CD8-positive, alpha-beta memory T cell (primary cell): ENCODE data around the gene EPN2. TPM values are rescaled to one million over a fixed set of nuclear protein-coding genes. Genes with fewer than 3 reads are reported as not detected.
A peak's percentile ranks its signal among the peaks of the same experiment; 100 is the strongest.

Experiments used
- CTCF ChIA-PET: fragments of 350-600 bp; sonication (Branson Sonifier 250); formaldehyde crosslinking; loops from one replicate; lab custom pipeline; 2021; ENCODE audit warnings: antibody characterized with exemption; lab: Charles Lee
- POLR2A ChIA-PET: fragments of 350-600 bp; sonication (Branson Sonifier 250); formaldehyde crosslinking; loops from one replicate; lab custom pipeline; 2021; ENCODE audit warnings: antibody characterized with exemption; lab: Charles Lee
- DNase-seq, 5 donors: peaks; one replicate each; pipeline versions ENCODE4 v3.0.0 to v3.0.0-alpha.2; 2020 to 2022; ENCODE audit warnings: mixed read lengths in 1 of 5
- H3K27ac ChIP-seq: one replicate; pipeline ENCODE4 v1.7.0; 2013; ENCODE audit warnings: low read depth, mild to moderate bottlenecking, low read length, moderate library complexity
- H3K27me3 ChIP-seq: 2 replicates; pipeline ENCODE4 v1.7.0; 2013; ENCODE audit warnings: low read length, mild to moderate bottlenecking; ENCODE audit not compliant: insufficient read depth, poor library complexity, severe bottlenecking
- H3K36me3 ChIP-seq: 2 replicates; pipeline ENCODE4 v1.7.0; 2013; ENCODE audit warnings: mild to moderate bottlenecking, low read length, moderate library complexity; ENCODE audit not compliant: insufficient read depth
- H3K4me1 ChIP-seq: 2 replicates; pipeline ENCODE4 v1.7.0; 2013; ENCODE audit warnings: mild to moderate bottlenecking, low read length, moderate library complexity; ENCODE audit not compliant: insufficient read depth
- H3K4me3 ChIP-seq: 2 replicates; pipeline ENCODE4 v1.7.0; 2013; ENCODE audit warnings: mild to moderate bottlenecking, low read length
- H3K9me3 ChIP-seq: 2 replicates; pipeline ENCODE4 v1.7.0; 2013; ENCODE audit warnings: mild to moderate bottlenecking, low read length
- H3K27ac Mint-ChIP-seq, 8 donors: one replicate each; pipeline ENCODE4 v1.8.0; 2020 to 2021; ENCODE audit warnings: mixed read lengths in 8 of 8, mild to moderate bottlenecking in 6 of 8, inconsistent platforms in 3 of 8, moderate library complexity in 3 of 8
- H3K27me3 Mint-ChIP-seq, 2 donors: one replicate each; pipeline ENCODE4 v1.8.0; 2020 to 2021; ENCODE audit warnings: mixed read lengths in 2 of 2, mild to moderate bottlenecking in 1 of 2, moderate library complexity in 1 of 2
- H3K36me3 Mint-ChIP-seq, 3 donors: one replicate each; pipeline ENCODE4 v1.8.0; 2020 to 2021; ENCODE audit warnings: mixed read lengths in 3 of 3, inconsistent platforms in 1 of 3, mild to moderate bottlenecking in 1 of 3
- H3K4me1 Mint-ChIP-seq, 3 donors: one replicate each; pipeline ENCODE4 v1.8.0; 2020 to 2021; ENCODE audit warnings: mixed read lengths in 3 of 3, inconsistent platforms in 1 of 3, mild to moderate bottlenecking in 1 of 3
- H3K4me3 Mint-ChIP-seq, 7 donors: one replicate each; pipeline ENCODE4 v1.8.0; 2020 to 2021; ENCODE audit warnings: mixed read lengths in 7 of 7, mild to moderate bottlenecking in 6 of 7, moderate library complexity in 4 of 7, inconsistent platforms in 2 of 7
- H3K9me3 Mint-ChIP-seq, 5 donors: one replicate each; pipeline ENCODE4 v1.8.0; 2020 to 2022; ENCODE audit warnings: mixed read lengths in 5 of 5, mild to moderate bottlenecking in 3 of 5, moderate library complexity in 2 of 5, inconsistent platforms in 1 of 5
- polyA plus RNA-seq: library from polyadenylated mRNA; unstranded; fragments of 300-500 nt; fragmentation: Illumina TruSeq; gene quantifications from one replicate; pipeline ENCODE4 v1.2.3, GENCODE V29; 2021
- total RNA-seq, 2 experiments: library from RNA; stranded (reverse); gene quantifications; one replicate each; pipeline ENCODE4 v1.2.3, GENCODE V29; 2021

EPN2 gene
- total and polyA plus RNA-seq, 3 experiments from 2014 or later: 9.0 to 10.4 (median 9.7) TPM

GRCh38 chr17:19244357-19244756, 7.2 kb downstream of the EPN2 start:
- H3K36me3 ChIP-seq: no peaks in the 10 kb centered on the region
- H3K27me3 ChIP-seq: no peaks in the 10 kb centered on the region
- Mint-ChIP-seq H3K27ac (no peak overlapping the region), H3K4me3 (no peak overlapping the region), H3K4me1 (peaks cover 0 to 5% (median 3%) of the 10 kb centered on the region in 3 donors), H3K36me3 (no peaks in the 10 kb centered on the region), H3K9me3 (no peaks in the 10 kb centered on the region), H3K27me3 (peaks cover 0 to 8% of the 10 kb centered on the region in 2 donors)
- CTCF ChIA-PET: no interaction called here
- no peaks in the 10 kb centered on the region for H3K4me1 ChIP-seq
- POLR2A ChIA-PET: no interaction called here
- DNase-seq: no peak
- no peak overlapping the region for H3K4me3 ChIP-seq
- H3K9me3 ChIP-seq: no peaks in the 10 kb centered on the region
- H3K27ac ChIP-seq: no peak overlapping the region

- no peaks in the 10 kb centered on the region for H3K36me3 ChIP-seq
- H3K27me3 ChIP-seq: no peaks in the 10 kb centered on the region
- H3K4me3 ChIP-seq: no peak overlapping the region
- ChIA-PET CTCF (no interaction called here), POLR2A (no interaction called here)
- DNase-seq: no peak
- Mint-ChIP-seq H3K27me3 (peaks cover 0 to 8% of the 10 kb centered on the region in 2 donors), H3K36me3 (no peaks in the 10 kb centered on the region), H3K9me3 (no peaks in the 10 kb centered on the region), H3K27ac (no peak overlapping the region), H3K4me3 (no peak overlapping the region), H3K4me1 (peaks cover 0 to 5% (median 3%) of the 10 kb centered on the region in 3 donors)
- no peak overlapping the region for H3K27ac ChIP-seq
- H3K9me3 ChIP-seq: no peaks in the 10 kb centered on the region
- H3K4me1 ChIP-seq: no peaks in the 10 kb centered on the region
Measured at GRCh38 chr17:19244781-19245180, 7.6 kb downstream of the EPN2 start.

- Histone ChIP-seq H3K4me1 (no peaks in the 10 kb centered on the region), H3K27me3 (no peaks in the 10 kb centered on the region), H3K4me3 (no peak overlapping the region), H3K9me3 (no peaks in the 10 kb centered on the region), H3K36me3 (no peaks in the 10 kb centered on the region), H3K27ac (no peak overlapping the region)
- no peaks in the 10 kb centered on the region for H3K36me3 Mint-ChIP-seq
- no peak for DNase-seq
- no peak overlapping the region for H3K4me3 Mint-ChIP-seq
- peaks cover 0 to 3% (median 0%) of the 10 kb centered on the region in 3 donors for H3K4me1 Mint-ChIP-seq
- H3K27me3 Mint-ChIP-seq: peaks cover 0 to 8% of the 10 kb centered on the region in 2 donors
- ChIA-PET POLR2A (no interaction called here), CTCF (interaction anchor here (1.3 to 1.5 kb wide), 2 partner anchors 52 to 517 kb away, joined by 3 to 4 read pairs; no protein-coding TSS in a partner anchor)
- H3K27ac Mint-ChIP-seq: no peak overlapping the region
- H3K9me3 Mint-ChIP-seq: no peaks in the 10 kb centered on the region
Measured at GRCh38 chr17:19247473-19247872, 10.3 kb downstream of the EPN2 start.

- peaks cover 0 to 3% (median 0%) of the 10 kb centered on the region in 5 donors for H3K9me3 Mint-ChIP-seq
- no peak for DNase-seq
- CTCF ChIA-PET: interaction anchor here (1.5 kb wide), 1 partner anchor 516 kb away, joined by 4 read pairs; no protein-coding TSS in a partner anchor
Measured at GRCh38 chr17:19248151-19248927, 11.2 kb downstream of the EPN2 start.

GRCh38 chr17:19248928-19249574, 11.9 kb downstream of the EPN2 start:
- Mint-ChIP-seq H3K36me3 (peaks cover 0 to 9% (median 5%) of the 10 kb centered on the region in 3 donors), H3K9me3 (peaks cover 0 to 4% (median 0%) of the 10 kb centered on the region in 5 donors), H3K4me3 (peak overlapping the region in 1 of 7 donors; percentile 6), H3K4me1 (peaks cover 0 to 3% (median 0%) of the 10 kb centered on the region in 3 donors), H3K27me3 (peaks cover 0 to 11% of the 10 kb centered on the region in 2 donors), H3K27ac (peak overlapping the region in 2 of 8 donors; percentile 38 to 50)
- Histone ChIP-seq H3K4me1 (no peaks in the 10 kb centered on the region), H3K4me3 (no peak overlapping the region), H3K27me3 (no peaks in the 10 kb centered on the region), H3K9me3 (no peaks in the 10 kb centered on the region), H3K27ac (no peak overlapping the region), H3K36me3 (no peaks in the 10 kb centered on the region)
- CTCF ChIA-PET: interaction anchor here (1.1 kb wide), 1 partner anchor 58 kb away, joined by 3 read pairs; no protein-coding TSS in a partner anchor
- POLR2A ChIA-PET: no interaction called here
- DNase-seq: no peak

More at GRCh38 chr17:19248151-19248927, 11.2 kb downstream of the EPN2 start:
- Histone ChIP-seq H3K36me3 (no peaks in the 10 kb centered on the region), H3K4me1 (no peaks in the 10 kb centered on the region), H3K27me3 (no peaks in the 10 kb centered on the region), H3K27ac (no peak overlapping the region), H3K9me3 (no peaks in the 10 kb centered on the region), H3K4me3 (no peak overlapping the region)
- POLR2A ChIA-PET: no interaction called here
- Mint-ChIP-seq H3K4me1 (peaks cover 0 to 3% (median 0%) of the 10 kb centered on the region in 3 donors), H3K27ac (peak overlapping the region in 1 of 8 donors; percentile 38), H3K27me3 (peaks cover 0 to 11% of the 10 kb centered on the region in 2 donors), H3K36me3 (peaks cover 0 to 4% (median 2%) of the 10 kb centered on the region in 3 donors), H3K4me3 (peak overlapping the region in 1 of 7 donors; percentile 6)

GRCh38 chr17:19249681-19250080, 12.5 kb downstream of the EPN2 start:
- Mint-ChIP-seq H3K4me1 (peaks cover 0 to 3% (median 0%) of the 10 kb centered on the region in 3 donors), H3K9me3 (peaks cover 0 to 4% (median 0%) of the 10 kb centered on the region in 5 donors), H3K27me3 (peaks cover 0 to 11% of the 10 kb centered on the region in 2 donors), H3K4me3 (no peak overlapping the region), H3K36me3 (peaks cover 0 to 9% (median 5%) of the 10 kb centered on the region in 3 donors), H3K27ac (no peak overlapping the region)
- DNase-seq: no peak
- no peaks in the 10 kb centered on the region for H3K36me3 ChIP-seq
- H3K9me3 ChIP-seq: no peaks in the 10 kb centered on the region
- no peaks in the 10 kb centered on the region for H3K4me1 ChIP-seq
- H3K27me3 ChIP-seq: no peaks in the 10 kb centered on the region
- ChIA-PET CTCF (interaction anchor here (1.0 to 1.1 kb wide), 2 partner anchors 57 to 113 kb away, joined by 3 read pairs; partner anchors contain the start of gene B9D1), POLR2A (no interaction called here)
- H3K4me3 ChIP-seq: no peak overlapping the region
- no peak overlapping the region for H3K27ac ChIP-seq

- Histone ChIP-seq H3K9me3 (no peaks in the 10 kb centered on the region), H3K4me3 (no peak overlapping the region), H3K4me1 (no peaks in the 10 kb centered on the region), H3K36me3 (no peaks in the 10 kb centered on the region), H3K27ac (no peak overlapping the region), H3K27me3 (no peaks in the 10 kb centered on the region)
- Mint-ChIP-seq H3K4me3 (no peak overlapping the region), H3K36me3 (peaks cover 0 to 9% (median 5%) of the 10 kb centered on the region in 3 donors), H3K4me1 (peaks cover 0 to 3% (median 0%) of the 10 kb centered on the region in 3 donors), H3K27ac (peak overlapping the region in 2 of 8 donors; percentile 14 to 35), H3K27me3 (peaks cover 0 to 9% of the 10 kb centered on the region in 2 donors), H3K9me3 (peaks cover 0 to 4% (median 0%) of the 10 kb centered on the region in 5 donors)
- ChIA-PET CTCF (interaction anchor here (1.0 kb wide), 1 partner anchor 112 kb away, joined by 3 read pairs; the partner anchor contains the start of gene B9D1), POLR2A (no interaction called here)
- no peak for DNase-seq
Measured at GRCh38 chr17:19250421-19251173, 13.4 kb downstream of the EPN2 start.
